Kidney (tissue), 14 donors: ENCODE measurements around the gene AP1S1. TPM values are rescaled to one million over a fixed set of nuclear protein-coding genes. Genes with fewer than 3 reads are reported as not detected.

ENCODE experiments used
- DNase-seq, 5 donors: peaks; one replicate each; pipeline ENCODE4 v3.0.0-alpha.2; 2013 to 2020
- FAIRE-seq: peaks from 2 replicates; lab custom pipeline; 2012; peaks lifted over from hg19 to GRCh38; lab: Jason Lieb, UNC
- H3K27ac ChIP-seq, 2 donors: one replicate each; pipeline ENCODE4 v1.7.0; 2013; ENCODE audit warnings: low read depth in 2 of 2, low read length in 2 of 2, inconsistent platforms in 1 of 2
- H3K27me3 ChIP-seq: one replicate; pipeline ENCODE4 v1.7.1; 2013; ENCODE audit warnings: low read length, inconsistent platforms; ENCODE audit not compliant: control insufficient read depth, insufficient read depth
- H3K36me3 ChIP-seq, 3 donors: one replicate each; pipeline versions ENCODE4 v1.7.0 to v1.7.1; 2013; ENCODE audit warnings: low read length in 3 of 3, control low read depth in 1 of 3, inconsistent platforms in 1 of 3; ENCODE audit not compliant: insufficient read depth in 3 of 3, control insufficient read depth in 2 of 3
- H3K4me1 ChIP-seq, 3 donors: one replicate each; pipeline versions ENCODE4 v1.7.0 to v1.7.1; 2013; ENCODE audit warnings: low read length in 3 of 3, inconsistent platforms in 1 of 3, low read depth in 1 of 3; ENCODE audit not compliant: control insufficient read depth in 2 of 3, insufficient read depth in 2 of 3
- H3K4me3 ChIP-seq, 3 donors: one replicate each; pipeline versions ENCODE4 v1.7.0 to v1.8.1; 2013; ENCODE audit warnings: low read length in 3 of 3, control low read depth in 1 of 3, inconsistent platforms in 1 of 3
- H3K9ac ChIP-seq, 3 donors: one replicate each; pipeline versions ENCODE4 v1.7.0 to v1.7.1; 2013; ENCODE audit warnings: low read length in 3 of 3, control low read depth in 1 of 3, inconsistent platforms in 1 of 3
- H3K9me3 ChIP-seq, 3 donors: one replicate each; pipeline versions ENCODE4 v1.7.0 to v1.7.1; 2013; ENCODE audit warnings: low read length in 3 of 3, control low read depth in 1 of 3, inconsistent platforms in 1 of 3; ENCODE audit not compliant: control insufficient read depth in 2 of 3, insufficient read depth in 1 of 3
- CTCF ChIP-seq: IDR thresholded peaks from 3 replicates; pipeline ENCODE4 v1.5.1; 2012; ENCODE audit warnings: mild to moderate bottlenecking, moderate library complexity, borderline replicate concordance; ENCODE audit not compliant: insufficient read depth; ENCODE audit errors: extremely low read depth
- intact Hi-C: fragments of 100-400 bp; cut with DNase I; formaldehyde crosslinking; loops from one replicate; pipeline ENCODE4 v1.11.1; 2022
- polyA plus RNA-seq: library from polyadenylated mRNA; stranded (reverse); fragments of 350-450 nt; fragmentation: Illumina TruSeq; extraction: RNeasy Lipid Tissue Mini Kit (QIAGEN cat#74804); gene quantifications from one replicate; pipeline ENCODE4 v1.2.3, GENCODE V29; 2014; ENCODE audit warnings: low read depth, low replicate concordance; ENCODE audit not compliant: insufficient read depth
- total RNA-seq: library from RNA; stranded (reverse); fragmentation: NEBNext Ultra II Directional; extraction: Animal tissue kit (Norgen Biotek cat#: 25700); gene quantifications from one replicate; pipeline ENCODE4 v1.2.1, GENCODE V29; 2021
- donor health status: control.
- donor health status: control.
- donor health status: control.
- donor health status: control.
- donor health status: control.
- donor health status: DM: yes; HTN: yes; CAD: no.
- donor health status: Normal renal cell carcinoma (clear cell type).

AP1S1 gene
- total and polyA plus RNA-seq, 2 donors from 2014 or later, result 50.4 to 133 TPM

- DNase-seq, result no peak
- peaks cover 67% of the 10 kb centered on the region for H3K27me3 ChIP-seq
- TF ChIP-seq CTCF, result no peak
- no peak for FAIRE-seq
- H3K36me3 ChIP-seq, result no peaks in the 10 kb centered on the region
- H3K9ac ChIP-seq, result no peak overlapping the region
- H3K4me1 ChIP-seq, result peaks cover 0 to 8% (median 0%) of the 10 kb centered on the region in 3 donors
- H3K27ac ChIP-seq, result no peak overlapping the region
- intact Hi-C loops, result no loop called here
- no peak overlapping the region for H3K4me3 ChIP-seq
- H3K9me3 ChIP-seq, result no peaks in the 10 kb centered on the region
Observed at GRCh38 chr7:101174322-101174854, 20.1 kb downstream of the AP1S1 start.

GRCh38 chr7:101175664-101176063 lies 21.4 kb downstream of the AP1S1 start:
- intact Hi-C loops, result no loop called here
- Histone ChIP-seq H3K9me3 (no peaks in the 10 kb centered on the region), H3K27me3 (peaks cover 59% of the 10 kb centered on the region), H3K9ac (no peak overlapping the region), H3K4me1 (peaks cover 0 to 8% (median 0%) of the 10 kb centered on the region in 3 donors), H3K4me3 (no peak overlapping the region), H3K27ac (no peak overlapping the region), H3K36me3 (no peaks in the 10 kb centered on the region)
- no peak for FAIRE-seq
- TF ChIP-seq CTCF, result no peak
- DNase-seq, result no peak

GRCh38 chr7:101177644-101178043 lies 23.4 kb downstream of the AP1S1 start:
- peaks cover 49% of the 10 kb centered on the region for H3K27me3 ChIP-seq
- H3K9me3 ChIP-seq, result no peaks in the 10 kb centered on the region
- no peak overlapping the region for H3K9ac ChIP-seq
- no peak overlapping the region for H3K4me3 ChIP-seq
- TF ChIP-seq CTCF, result no peak
- peaks cover 0 to 5% (median 0%) of the 10 kb centered on the region in 3 donors for H3K4me1 ChIP-seq
- H3K27ac ChIP-seq, result no peak overlapping the region
- no peak for DNase-seq
- intact Hi-C loops, result no loop called here
- no peak for FAIRE-seq
- no peaks in the 10 kb centered on the region for H3K36me3 ChIP-seq

- FAIRE-seq (no peak), DNase-seq (no peak)
- Histone ChIP-seq H3K4me3 (no peak overlapping the region), H3K4me1 (no peaks in the 10 kb centered on the region), H3K27me3 (peaks cover 41% of the 10 kb centered on the region), H3K9me3 (no peaks in the 10 kb centered on the region), H3K36me3 (no peaks in the 10 kb centered on the region), H3K9ac (no peak overlapping the region), H3K27ac (no peak overlapping the region)
- intact Hi-C loops, result no loop called here
- TF ChIP-seq CTCF, result no peak
Observed at GRCh38 chr7:101179117-101179516, 24.8 kb downstream of the AP1S1 start.
